CD4-positive, alpha-beta T cell (primary cell): ENCODE results near the gene CAMTA1. TPM values are rescaled to one million over a fixed set of nuclear protein-coding genes. Genes with fewer than 3 reads are reported as not detected.

Experiments used
- ATAC-seq: fragments of 200-7000 bp; cut with Tn5 transposase; one replicate; pipeline ENCODE4 v1.10.0; 2022; ENCODE audit warnings: mild to moderate bottlenecking; ENCODE audit not compliant: poor library complexity
- CTCF ChIA-PET: fragments of 350-600 bp; sonication (Branson Sonifier 250); formaldehyde crosslinking; loops from one replicate; lab custom pipeline; 2021; ENCODE audit warnings: antibody characterized with exemption, inconsistent platforms; lab: Charles Lee
- POLR2A ChIA-PET: fragments of 350-600 bp; sonication (Branson Sonifier 250); formaldehyde crosslinking; loops from one replicate; lab custom pipeline; 2021; ENCODE audit warnings: antibody characterized with exemption, inconsistent platforms; lab: Charles Lee
- DNase-seq, 14 experiments: peaks; one replicate each; pipeline ENCODE4 v3.0.0-alpha.2; 2013 to 2020; ENCODE audit warnings: mixed read lengths in 2 of 14
- H3K27ac ChIP-seq, 2 donors: one replicate each; pipeline versions ENCODE4 v1.5.1 to v1.7.0; 2013; ENCODE audit warnings: low read length in 2 of 2, low read depth in 1 of 2, mild to moderate bottlenecking in 1 of 2
- H3K27me3 ChIP-seq, 2 experiments: 1 replicate in 1 of 2; 2 replicates in 1 of 2; pipeline versions ENCODE4 v1.6.1 to v1.7.0; 2013; ENCODE audit warnings: low read length in 2 of 2, control low read depth in 1 of 2, mild to moderate bottlenecking in 1 of 2, moderate library complexity in 1 of 2; ENCODE audit not compliant: insufficient read depth in 2 of 2, control insufficient read depth in 1 of 2
- H3K36me3 ChIP-seq: one replicate; pipeline ENCODE4 v1.6.1; 2013; ENCODE audit warnings: low read length, control low read depth; ENCODE audit not compliant: insufficient read depth
- H3K4me1 ChIP-seq: one replicate; pipeline ENCODE4 v1.6.1; 2013; ENCODE audit warnings: low read length, control low read depth; ENCODE audit not compliant: insufficient read depth
- H3K4me3 ChIP-seq: one replicate; pipeline ENCODE4 v1.5.1; 2013; ENCODE audit warnings: mild to moderate bottlenecking, low read length, moderate library complexity
- H3K9me3 ChIP-seq, 2 experiments: 1 replicate in 1 of 2; 2 replicates in 1 of 2; pipeline versions ENCODE4 v1.6.1 to v1.7.0; 2013; ENCODE audit warnings: low read length in 2 of 2, mild to moderate bottlenecking in 2 of 2, control low read depth in 1 of 2, moderate library complexity in 1 of 2; ENCODE audit not compliant: control insufficient read depth in 1 of 2, insufficient read depth in 1 of 2
- H3K27ac Mint-ChIP-seq: one replicate; pipeline ENCODE4 v1.8.0; 2020; ENCODE audit warnings: mixed read lengths
- H3K27me3 Mint-ChIP-seq: one replicate; pipeline ENCODE4 v1.8.0; 2021; ENCODE audit warnings: mixed read lengths
- H3K36me3 Mint-ChIP-seq: one replicate; pipeline ENCODE4 v1.8.0; 2021; ENCODE audit warnings: low read depth, mixed read lengths
- H3K4me1 Mint-ChIP-seq: one replicate; pipeline ENCODE4 v1.8.0; 2021; ENCODE audit warnings: low read depth, mixed read lengths
- H3K4me3 Mint-ChIP-seq: one replicate; pipeline ENCODE4 v1.8.0; 2020; ENCODE audit warnings: mild to moderate bottlenecking, mixed read lengths
- H3K9me3 Mint-ChIP-seq: one replicate; pipeline ENCODE4 v1.8.0; 2020; ENCODE audit warnings: mixed read lengths
- CTCF ChIP-seq: fragments of 200-600 bp; IDR thresholded peaks from one replicate; pipeline ENCODE4 v1.8.0; 2022; ENCODE audit warnings: antibody characterized with exemption, mild to moderate bottlenecking
- intact Hi-C, 2 experiments: fragments of 100-400 bp; cut with DNase I in 1 of 2; cut with micrococcal nuclease in 1 of 2; formaldehyde crosslinking; loops; one replicate each; pipeline versions ENCODE4 v1.15.1 to v1.9.0; 2023 to 2025; cut with DNase I, micrococcal nuclease
- total RNA-seq, 174 experiments: library from RNA in 2 of 174; stranded (reverse) in 2 of 174; gene quantifications; one replicate each; pipeline ENCODE4 v1.2.3 and lab custom pipeline; 2021 to 2026

Gene CAMTA1
- total RNA-seq, 2 experiments from 2014 or later, result 38.6 to 39.3 TPM

- Mint-ChIP-seq H3K27me3 (peaks cover 56% of the 10 kb centered on the region), H3K4me1 (no peaks in the 10 kb centered on the region), H3K4me3 (no peak overlapping the region), H3K27ac (no peak overlapping the region), H3K9me3 (no peaks in the 10 kb centered on the region), H3K36me3 (no peaks in the 10 kb centered on the region)
- H3K36me3 ChIP-seq, result no peaks in the 10 kb centered on the region
- peaks cover 0 to 13% of the 10 kb centered on the region in 2 experiments for H3K9me3 ChIP-seq
- ChIA-PET CTCF (no interaction called here), POLR2A (no interaction called here)
- H3K27ac ChIP-seq, result no peak overlapping the region
- TF ChIP-seq CTCF, result no peak
- no peak for DNase-seq
- H3K4me1 ChIP-seq, result no peaks in the 10 kb centered on the region
- ATAC-seq, result no peak
- H3K27me3 ChIP-seq, result peaks cover 0 to 4% of the 10 kb centered on the region in 2 experiments
- no peak overlapping the region for H3K4me3 ChIP-seq
- intact Hi-C loops, result no loop called here
Observed at GRCh38 chr1:7219031-7219430, 433.8 kb downstream of the CAMTA1 start.

GRCh38 chr1:7220007-7220406 lies 434.8 kb downstream of the CAMTA1 start:
- DNase-seq (no peak), ATAC-seq (no peak)
- Mint-ChIP-seq H3K4me3 (no peak overlapping the region), H3K4me1 (no peaks in the 10 kb centered on the region), H3K36me3 (no peaks in the 10 kb centered on the region), H3K27ac (no peak overlapping the region), H3K9me3 (no peaks in the 10 kb centered on the region), H3K27me3 (peaks cover 52% of the 10 kb centered on the region)
- ChIA-PET POLR2A (no interaction called here), CTCF (no interaction called here)
- no peak for TF ChIP-seq CTCF
- Histone ChIP-seq H3K36me3 (no peaks in the 10 kb centered on the region), H3K9me3 (peaks cover 0 to 13% of the 10 kb centered on the region in 2 experiments), H3K4me3 (no peak overlapping the region), H3K4me1 (no peaks in the 10 kb centered on the region), H3K27me3 (peaks cover 0 to 4% of the 10 kb centered on the region in 2 experiments), H3K27ac (no peak overlapping the region)
- intact Hi-C loops, result no loop called here

- no peaks in the 10 kb centered on the region for H3K4me1 ChIP-seq
- no peak for TF ChIP-seq CTCF
- intact Hi-C loops, result no loop called here
- peaks cover 0 to 13% of the 10 kb centered on the region in 2 experiments for H3K9me3 ChIP-seq
- no peaks in the 10 kb centered on the region for H3K36me3 ChIP-seq
- H3K27ac ChIP-seq, result no peak overlapping the region
- no peak overlapping the region for H3K27ac Mint-ChIP-seq
- POLR2A ChIA-PET, result no interaction called here
- no peaks in the 10 kb centered on the region for H3K4me1 Mint-ChIP-seq
- H3K4me3 ChIP-seq, result no peak overlapping the region
- no peak overlapping the region for H3K4me3 Mint-ChIP-seq
- no peaks in the 10 kb centered on the region for H3K36me3 Mint-ChIP-seq
- ATAC-seq (no peak), DNase-seq (no peak)
- H3K27me3 ChIP-seq, result peaks cover 0 to 4% of the 10 kb centered on the region in 2 experiments
- no peaks in the 10 kb centered on the region for H3K9me3 Mint-ChIP-seq
- CTCF ChIA-PET, result no interaction called here
- peaks cover 50% of the 10 kb centered on the region for H3K27me3 Mint-ChIP-seq
Observed at GRCh38 chr1:7220712-7221252, 435.5 kb downstream of the CAMTA1 start.
